ENCODE data around the gene ZDHHC5.

DNA sequence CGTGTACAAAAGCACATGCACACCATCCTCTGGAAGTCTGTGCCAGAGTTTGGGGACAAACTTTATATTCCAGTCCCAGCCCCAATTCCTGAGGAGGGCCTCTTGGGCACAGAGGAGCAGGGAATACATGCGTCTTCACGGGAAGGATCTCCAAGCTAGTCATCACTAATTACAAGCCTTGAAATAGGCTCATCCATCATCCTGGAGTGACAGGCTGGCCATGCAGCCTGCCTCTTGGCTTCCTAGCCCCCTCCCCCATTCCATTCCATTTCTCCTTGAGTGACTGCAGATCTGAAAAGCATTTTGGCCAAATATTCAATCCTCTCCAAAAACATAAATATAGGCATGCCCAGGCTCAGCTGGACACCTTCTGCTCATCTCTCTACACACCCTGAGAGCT, 45.7 kb upstream of the ZDHHC5 start:
- TF ChIP-seq, protein P1, sequence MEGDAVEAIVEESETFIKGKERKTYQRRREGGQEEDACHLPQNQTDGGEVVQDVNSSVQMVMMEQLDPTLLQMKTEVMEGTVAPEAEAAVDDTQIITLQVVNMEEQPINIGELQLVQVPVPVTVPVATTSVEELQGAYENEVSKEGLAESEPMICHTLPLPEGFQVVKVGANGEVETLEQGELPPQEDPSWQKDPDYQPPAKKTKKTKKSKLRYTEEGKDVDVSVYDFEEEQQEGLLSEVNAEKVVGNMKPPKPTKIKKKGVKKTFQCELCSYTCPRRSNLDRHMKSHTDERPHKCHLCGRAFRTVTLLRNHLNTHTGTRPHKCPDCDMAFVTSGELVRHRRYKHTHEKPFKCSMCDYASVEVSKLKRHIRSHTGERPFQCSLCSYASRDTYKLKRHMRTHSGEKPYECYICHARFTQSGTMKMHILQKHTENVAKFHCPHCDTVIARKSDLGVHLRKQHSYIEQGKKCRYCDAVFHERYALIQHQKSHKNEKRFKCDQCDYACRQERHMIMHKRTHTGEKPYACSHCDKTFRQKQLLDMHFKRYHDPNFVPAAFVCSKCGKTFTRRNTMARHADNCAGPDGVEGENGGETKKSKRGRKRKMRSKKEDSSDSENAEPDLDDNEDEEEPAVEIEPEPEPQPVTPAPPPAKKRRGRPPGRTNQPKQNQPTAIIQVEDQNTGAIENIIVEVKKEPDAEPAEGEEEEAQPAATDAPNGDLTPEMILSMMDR (IDR thresholded peaks at IDR 0.05; ENCODE audit: low read depth, low read length), result no peak
- no peak for TF ChIP-seq EZH2phosphoT487 (IDR thresholded peaks at IDR 0.05; ENCODE audit: low read depth)

All from OCI-LY3 (cell line).